T-helper 17 cell (primary cell): ENCODE data around the gene OR52H1. TPM values are rescaled to one million over a fixed set of nuclear protein-coding genes. Genes with fewer than 3 reads are reported as not detected.
"Not testable (repeated sequence)": the region's sequence is repeated elsewhere in the genome, so short reads cannot be mapped to it uniquely, and the experiment has no call there.

Experiments used
- ATAC-seq: fragments of 150-1000 bp; cut with Tn5 transposase; 2 replicates; pipeline ENCODE4 v1.10.0; 2021; ENCODE audit warnings: mild to moderate bottlenecking, moderate library complexity
- DNase-seq, 3 donors: peaks; one replicate each; pipeline versions ENCODE4 v3.0.0 to v3.0.0-alpha.2; 2020 to 2021
- H3K9me3 ChIP-seq: one replicate; pipeline ENCODE4 v1.7.0; 2013; ENCODE audit warnings: low read length, mild to moderate bottlenecking; ENCODE audit not compliant: control insufficient read depth, poor library complexity, severe bottlenecking
- H3K27ac Mint-ChIP-seq: one replicate; pipeline ENCODE4 v1.8.0; 2022; ENCODE audit warnings: mild to moderate bottlenecking, moderate library complexity, mixed read lengths
- H3K27me3 Mint-ChIP-seq: one replicate; pipeline ENCODE4 v1.8.0; 2022; ENCODE audit warnings: mixed read lengths
- H3K36me3 Mint-ChIP-seq: one replicate; pipeline ENCODE4 v1.8.0; 2022; ENCODE audit warnings: low read depth, mixed read lengths
- H3K4me1 Mint-ChIP-seq: one replicate; pipeline ENCODE4 v1.8.0; 2022; ENCODE audit warnings: mild to moderate bottlenecking, mixed read lengths
- H3K4me3 Mint-ChIP-seq: one replicate; pipeline ENCODE4 v1.8.0; 2022; ENCODE audit warnings: mild to moderate bottlenecking, moderate library complexity, mixed read lengths
- total RNA-seq, 4 donors: library from RNA in 2 of 4; stranded (reverse) in 2 of 4; gene quantifications; one replicate each; pipeline ENCODE4 v1.2.3 and lab custom pipeline; 2022 to 2026

Gene OR52H1
- not detected for total RNA-seq
- 0 to 0.15 reads per million in 2 donors for total RNA-seq (lab: John Stamatoyannopoulos, UW)

GRCh38 chr11:5548440-5548839, at the start of gene OR52H1:
Gene OR52H1, minus strand, starts transcription at chr11:5548540. Its CDS starts 3,035 bp downstream, at chr11:5545505.
- H3K27me3 Mint-ChIP-seq: peaks cover 7% of the 10 kb centered on the region
- no peak within 1 kb of the TSS for H3K4me3 Mint-ChIP-seq
- no peak within 1 kb of the TSS for H3K27ac Mint-ChIP-seq
- ATAC-seq (no peak), DNase-seq (no peak)
- H3K9me3 ChIP-seq: no peaks in the 10 kb centered on the region
- no peaks in the 10 kb centered on the region for H3K4me1 Mint-ChIP-seq
- no peaks in the 10 kb centered on the region for H3K36me3 Mint-ChIP-seq

- peaks cover 21% of the 10 kb centered on the region for H3K27me3 Mint-ChIP-seq
- H3K4me1 Mint-ChIP-seq: peaks cover 6% of the 10 kb centered on the region
- ATAC-seq (no peak), DNase-seq (no peak)
- H3K4me3 Mint-ChIP-seq: no peak overlapping the region
- no peaks in the 10 kb centered on the region for H3K36me3 Mint-ChIP-seq
- no peaks in the 10 kb centered on the region for H3K9me3 ChIP-seq
- no peak overlapping the region for H3K27ac Mint-ChIP-seq
These were observed 49.6 kb upstream of the OR52H1 start for GRCh38 chr11:5597953-5598352.

GRCh38 chr11:5596607-5597201, 48.4 kb upstream of the OR52H1 start, which contains the start of gene TRIM6:
Gene TRIM6, plus strand, starts transcription at chr11:5596637. Its CDS starts 261 bp downstream, at chr11:5596898.
- ATAC-seq (no peak), DNase-seq (no peak)
- H3K9me3 ChIP-seq: no peaks in the 10 kb centered on the region
- peak within 1 kb of the TSS; percentile 29 for H3K27ac Mint-ChIP-seq
- peaks cover 21% of the 10 kb centered on the region for H3K27me3 Mint-ChIP-seq
- H3K36me3 Mint-ChIP-seq: no peaks in the 10 kb centered on the region
- H3K4me3 Mint-ChIP-seq: peak within 1 kb of the TSS; percentile 80
- H3K4me1 Mint-ChIP-seq: peaks cover 6% of the 10 kb centered on the region

- Mint-ChIP-seq H3K4me1 (peaks cover 6% of the 10 kb centered on the region), H3K4me3 (no peak overlapping the region)
These were observed 44.8 kb upstream of the OR52H1 start for GRCh38 chr11:5593146-5593545.

GRCh38 chr11:5592615-5593014, 44.3 kb upstream of the OR52H1 start:
- no peak for DNase-seq
- H3K9me3 ChIP-seq: no peaks in the 10 kb centered on the region
- Mint-ChIP-seq H3K4me3 (no peak overlapping the region), H3K27ac (no peak overlapping the region), H3K36me3 (peaks cover 2% of the 10 kb centered on the region), H3K27me3 (peaks cover 14% of the 10 kb centered on the region), H3K4me1 (peaks cover 6% of the 10 kb centered on the region)
- ATAC-seq: no peak

More at GRCh38 chr11:5593146-5593545, 44.8 kb upstream of the OR52H1 start:
- Mint-ChIP-seq H3K36me3 (peaks cover 2% of the 10 kb centered on the region), H3K27me3 (peaks cover 19% of the 10 kb centered on the region), H3K27ac (no peak overlapping the region)
- H3K9me3 ChIP-seq: no peaks in the 10 kb centered on the region
- no peak for DNase-seq
- ATAC-seq: no peak

GRCh38 chr11:5591613-5592012, 43.3 kb upstream of the OR52H1 start:
- peaks cover 2% of the 10 kb centered on the region for H3K36me3 Mint-ChIP-seq
- H3K27me3 Mint-ChIP-seq: peaks cover 4% of the 10 kb centered on the region
- peaks cover 4% of the 10 kb centered on the region for H3K4me1 Mint-ChIP-seq
- DNase-seq: no peak
- no peak overlapping the region for H3K4me3 Mint-ChIP-seq
- no peaks in the 10 kb centered on the region for H3K9me3 ChIP-seq
- ATAC-seq: no peak
- no peak overlapping the region for H3K27ac Mint-ChIP-seq

- ATAC-seq, DNase-seq, H3K4me1 Mint-ChIP-seq, H3K27ac Mint-ChIP-seq, H3K9me3 ChIP-seq, H3K4me3 Mint-ChIP-seq, H3K36me3 Mint-ChIP-seq, H3K27me3 Mint-ChIP-seq: not testable (repeated sequence)
These were observed 41.6 kb upstream of the OR52H1 start for GRCh38 chr11:5589906-5590305.

- not testable (repeated sequence) for H3K9me3 ChIP-seq, H3K4me1 Mint-ChIP-seq, H3K27ac Mint-ChIP-seq, DNase-seq, ATAC-seq, H3K27me3 Mint-ChIP-seq, H3K4me3 Mint-ChIP-seq, H3K36me3 Mint-ChIP-seq
These were observed 36.1 kb upstream of the OR52H1 start for GRCh38 chr11:5584458-5584857.

GRCh38 chr11:5581014-5581413, 32.7 kb upstream of the OR52H1 start:
- ATAC-seq: no peak
- H3K27me3 Mint-ChIP-seq: no peaks in the 10 kb centered on the region
- no peak overlapping the region for H3K27ac Mint-ChIP-seq

DNA sequence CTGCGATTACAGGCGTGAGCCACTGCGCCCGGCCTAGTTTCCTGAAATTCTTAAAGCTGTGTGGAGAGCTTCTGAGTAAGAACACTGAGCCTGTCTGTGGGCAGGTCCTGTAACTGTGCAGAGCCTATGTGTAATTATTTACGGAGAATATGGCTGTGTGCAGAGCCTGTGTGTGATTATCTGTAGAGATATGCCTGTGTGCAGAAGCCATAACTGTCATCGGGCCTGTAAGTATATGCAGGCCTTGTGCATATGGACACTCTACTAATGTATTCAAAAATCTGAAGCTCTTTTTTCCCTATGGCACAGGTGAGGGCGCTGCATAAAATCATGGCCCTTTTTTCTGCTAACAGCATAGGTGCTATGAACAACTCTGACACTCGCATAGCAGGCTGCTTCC, 32.2 kb upstream of the OR52H1 start, which contains the start of gene OR52B6:
Gene OR52B6, plus strand, starts transcription at position 301 of the 400 bp plus-strand sequence. Its CDS starts 0 bp downstream, at position 301.
- ATAC-seq (no peak), DNase-seq (no peak)
- peaks cover 2% of the 10 kb centered on the region for H3K36me3 Mint-ChIP-seq
- no peak within 1 kb of the TSS for H3K4me3 Mint-ChIP-seq
- H3K27me3 Mint-ChIP-seq: no peaks in the 10 kb centered on the region
- no peaks in the 10 kb centered on the region for H3K9me3 ChIP-seq
- no peaks in the 10 kb centered on the region for H3K4me1 Mint-ChIP-seq
- no peak within 1 kb of the TSS for H3K27ac Mint-ChIP-seq

More at GRCh38 chr11:5581014-5581413, 32.7 kb upstream of the OR52H1 start:
- H3K4me3 Mint-ChIP-seq: no peak overlapping the region
- peaks cover 2% of the 10 kb centered on the region for H3K36me3 Mint-ChIP-seq
- H3K9me3 ChIP-seq: no peaks in the 10 kb centered on the region
- no peaks in the 10 kb centered on the region for H3K4me1 Mint-ChIP-seq
- DNase-seq: no peak

GRCh38 chr11:5577101-5577500, 28.8 kb upstream of the OR52H1 start:
- Mint-ChIP-seq H3K27ac (no peak overlapping the region), H3K27me3 (no peaks in the 10 kb centered on the region), H3K4me1 (no peaks in the 10 kb centered on the region), H3K4me3 (no peak overlapping the region), H3K36me3 (no peaks in the 10 kb centered on the region)
- DNase-seq (no peak), ATAC-seq (no peak)
- no peaks in the 10 kb centered on the region for H3K9me3 ChIP-seq

DNA sequence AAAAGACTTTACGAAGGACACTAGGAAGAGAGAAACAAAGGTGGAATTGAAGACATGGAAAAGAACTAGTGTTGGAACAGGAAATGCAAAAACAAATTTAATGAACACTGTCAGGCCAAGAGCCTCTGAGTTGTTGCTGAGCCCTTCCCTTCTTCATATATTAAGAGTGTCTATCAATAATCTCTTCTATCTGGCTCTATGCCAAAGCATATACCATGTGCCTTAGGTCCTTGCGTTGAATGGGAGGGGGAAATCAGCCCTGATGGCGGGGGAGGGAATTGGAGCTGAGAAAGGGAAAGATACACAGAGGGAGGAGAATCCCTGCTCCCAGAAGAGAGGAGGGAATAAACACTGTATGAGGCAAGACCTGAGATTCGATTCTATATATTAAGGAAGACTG, 26.8 kb upstream of the OR52H1 start:
- no peak overlapping the region for H3K27ac Mint-ChIP-seq
- DNase-seq (no peak), ATAC-seq (no peak)
- peaks cover 4% of the 10 kb centered on the region for H3K27me3 Mint-ChIP-seq
- H3K4me1 Mint-ChIP-seq: no peaks in the 10 kb centered on the region
- no peaks in the 10 kb centered on the region for H3K36me3 Mint-ChIP-seq
- no peaks in the 10 kb centered on the region for H3K9me3 ChIP-seq
- no peak overlapping the region for H3K4me3 Mint-ChIP-seq

DNA sequence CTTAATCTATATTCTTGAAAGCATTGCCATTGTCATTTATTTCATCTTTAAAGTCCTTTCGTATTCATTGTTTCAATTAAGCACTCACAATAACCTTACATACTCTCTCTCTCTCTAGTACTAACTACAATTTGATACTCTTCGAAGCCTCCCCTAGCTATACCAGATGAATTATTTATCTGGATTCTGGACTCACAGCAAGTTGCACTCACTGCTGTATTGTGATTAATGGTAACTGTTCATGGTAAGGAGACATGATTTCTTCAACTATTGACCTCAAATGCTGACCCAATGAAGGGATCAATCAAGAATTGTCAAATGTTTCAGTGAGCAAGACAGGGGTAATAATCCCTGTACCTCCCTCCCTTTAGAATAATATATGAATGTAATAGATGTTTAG, 26.3 kb upstream of the OR52H1 start:
- Mint-ChIP-seq H3K27me3 (peaks cover 4% of the 10 kb centered on the region), H3K4me1 (no peaks in the 10 kb centered on the region), H3K27ac (no peak overlapping the region), H3K4me3 (no peak overlapping the region), H3K36me3 (no peaks in the 10 kb centered on the region)
- DNase-seq: no peak
- ATAC-seq: no peak
- H3K9me3 ChIP-seq: no peaks in the 10 kb centered on the region
